OCI-LY3 (cell line): ENCODE data around the gene SH3RF3.

Source experiments
- H2AFZ ChIP-seq: fragments of 200-600, 300-600 bp; shearing (Covaris generic); 2 replicates; pipeline ENCODE4 v1.6.0; 2014; ENCODE audit warnings: antibody characterized with exemption, low read depth, low read length
- H3K27ac ChIP-seq: fragments of 200-600, 300-600 bp; sonication (generic); 2 replicates; pipeline ENCODE4 v1.5.1; 2014; ENCODE audit warnings: mild to moderate bottlenecking, low read length, moderate library complexity, mixed read lengths
- H3K27me3 ChIP-seq: fragments of 200-600, 300-600 bp; sonication (generic); 2 replicates; pipeline ENCODE4 v1.6.1; 2014; ENCODE audit warnings: low read depth, low read length, mixed read lengths
- H3K36me3 ChIP-seq: fragments of 200-600, 300-600 bp; sonication (generic); replicated peaks from 2 replicates; pipeline ENCODE3; 2014; ENCODE audit warnings: low read depth, low read length, mixed read lengths
- H3K4me1 ChIP-seq: fragments of 300-600, 200-600 bp; sonication (generic); 2 replicates; pipeline ENCODE4 v1.6.1; 2014; ENCODE audit warnings: low read length, mixed read lengths
- H3K4me2 ChIP-seq: fragments of 200-600, 300-600 bp; sonication (generic); 2 replicates; pipeline ENCODE4 v1.6.1; 2014; ENCODE audit warnings: low read length, mixed read lengths
- H3K4me3 ChIP-seq: fragments of 300-600, 200-600 bp; sonication (generic); 2 replicates; pipeline ENCODE4 v1.5.1; 2014; ENCODE audit warnings: antibody characterized with exemption, mild to moderate bottlenecking, low read length, moderate library complexity
- H3K79me2 ChIP-seq: fragments of 300-600, 200-600 bp; shearing (Covaris generic); 2 replicates; pipeline ENCODE4 v1.6.1; 2014; ENCODE audit warnings: mild to moderate bottlenecking, low read length, mixed read lengths
- H3K9ac ChIP-seq: fragments of 300-600, 200-600 bp; shearing (Covaris generic); 2 replicates; pipeline ENCODE4 v1.6.0; 2014; ENCODE audit warnings: mild to moderate bottlenecking, low read length, moderate library complexity
- H3K9me3 ChIP-seq: fragments of 200-600, 300-600 bp; shearing (Covaris generic); 2 replicates; pipeline ENCODE4 v1.6.1; 2014; ENCODE audit warnings: low read length, mixed read lengths; ENCODE audit not compliant: insufficient read depth
- H4K20me1 ChIP-seq: fragments of 200-600, 300-600 bp; sonication (generic); 2 replicates; pipeline ENCODE4 v1.6.1; 2016; ENCODE audit warnings: low read length, mixed read lengths; ENCODE audit not compliant: insufficient read depth
- EZH2phosphoT487 ChIP-seq: fragments of 200-600 bp; shearing (Covaris generic); IDR thresholded peaks from 2 replicates; pipeline ENCODE4 v1.6.1; 2018; ENCODE audit warnings: antibody characterized with exemption, mixed run types, low read depth
- TF ChIP-seq, protein P1 (sequence below): fragments of 200-600, 300-600 bp; sonication (generic); IDR thresholded peaks from 2 replicates; pipeline ENCODE4 v1.5.1; 2014; ENCODE audit warnings: antibody characterized with exemption, low read length, low read depth

Gene SH3RF3

DNA sequence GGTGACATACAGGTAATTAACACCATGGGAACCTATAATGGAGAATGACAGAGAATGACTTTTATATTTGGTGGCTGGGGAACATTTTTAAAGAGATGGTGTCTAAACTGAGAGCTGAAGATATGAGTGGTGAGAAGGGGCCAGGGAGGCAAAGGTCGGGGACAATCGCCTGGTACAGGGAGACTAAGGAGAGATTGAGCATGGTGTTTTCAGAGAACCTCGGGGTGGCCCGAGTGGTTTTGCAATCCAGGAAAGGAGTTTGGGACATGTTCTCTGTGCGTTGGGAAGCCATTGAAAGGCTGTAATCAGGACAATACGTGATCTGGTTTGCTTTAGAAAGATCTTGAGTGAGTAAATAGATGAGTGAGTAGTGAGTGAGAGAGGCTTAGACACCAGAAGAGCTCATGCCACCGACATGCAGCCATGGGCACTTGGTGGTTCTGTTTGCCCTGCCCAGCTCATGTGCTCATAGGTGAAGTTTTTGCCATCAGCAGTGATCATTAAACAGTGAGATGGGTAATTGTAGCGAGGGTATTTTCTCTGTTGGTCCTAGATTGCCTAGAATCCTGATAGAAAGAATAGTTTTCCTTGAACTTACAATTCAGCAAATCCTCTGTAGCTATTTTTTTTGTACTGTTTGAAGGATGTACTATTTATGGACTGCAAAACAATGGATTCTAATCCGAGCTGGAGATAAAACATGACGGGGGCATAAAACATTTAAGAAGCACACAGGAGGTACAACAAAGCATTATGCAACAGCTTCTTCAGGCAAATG, 114.7 kb downstream of the SH3RF3 start:
- Histone ChIP-seq H4K20me1 (no peaks in the 10 kb centered on the region), H3K27me3 (0 out of 2 replicates have a peak, but pooled peaks cover 4% of the 10 kb centered on the region), H3K9ac (no peak overlapping the region), H3K27ac (no peak overlapping the region), H3K9me3 (no peaks in the 10 kb centered on the region), H3K36me3 (no peaks in the 10 kb centered on the region), H3K4me3 (no peak overlapping the region), H3K4me1 (no peaks in the 10 kb centered on the region), H2AFZ (no peak overlapping the region), H3K4me2 (no peak overlapping the region), H3K79me2 (no peaks in the 10 kb centered on the region)
- TF ChIP-seq, protein P1, sequence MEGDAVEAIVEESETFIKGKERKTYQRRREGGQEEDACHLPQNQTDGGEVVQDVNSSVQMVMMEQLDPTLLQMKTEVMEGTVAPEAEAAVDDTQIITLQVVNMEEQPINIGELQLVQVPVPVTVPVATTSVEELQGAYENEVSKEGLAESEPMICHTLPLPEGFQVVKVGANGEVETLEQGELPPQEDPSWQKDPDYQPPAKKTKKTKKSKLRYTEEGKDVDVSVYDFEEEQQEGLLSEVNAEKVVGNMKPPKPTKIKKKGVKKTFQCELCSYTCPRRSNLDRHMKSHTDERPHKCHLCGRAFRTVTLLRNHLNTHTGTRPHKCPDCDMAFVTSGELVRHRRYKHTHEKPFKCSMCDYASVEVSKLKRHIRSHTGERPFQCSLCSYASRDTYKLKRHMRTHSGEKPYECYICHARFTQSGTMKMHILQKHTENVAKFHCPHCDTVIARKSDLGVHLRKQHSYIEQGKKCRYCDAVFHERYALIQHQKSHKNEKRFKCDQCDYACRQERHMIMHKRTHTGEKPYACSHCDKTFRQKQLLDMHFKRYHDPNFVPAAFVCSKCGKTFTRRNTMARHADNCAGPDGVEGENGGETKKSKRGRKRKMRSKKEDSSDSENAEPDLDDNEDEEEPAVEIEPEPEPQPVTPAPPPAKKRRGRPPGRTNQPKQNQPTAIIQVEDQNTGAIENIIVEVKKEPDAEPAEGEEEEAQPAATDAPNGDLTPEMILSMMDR, result no peak
- TF ChIP-seq EZH2phosphoT487, result no peak

- no peak overlapping the region for H3K9ac ChIP-seq
- H3K9me3 ChIP-seq, result no peaks in the 10 kb centered on the region
- H3K4me1 ChIP-seq, result no peaks in the 10 kb centered on the region
- no peaks in the 10 kb centered on the region for H4K20me1 ChIP-seq
- no peaks in the 10 kb centered on the region for H3K79me2 ChIP-seq
- TF ChIP-seq EZH2phosphoT487, result no peak
- TF ChIP-seq, protein P1, result no peak
- H2AFZ ChIP-seq, result no peak overlapping the region
- H3K27me3 ChIP-seq, result 0 out of 2 replicates have a peak, but pooled peaks cover 4% of the 10 kb centered on the region
- H3K27ac ChIP-seq, result no peak overlapping the region
- H3K4me2 ChIP-seq, result no peak overlapping the region
- H3K36me3 ChIP-seq, result no peaks in the 10 kb centered on the region
- no peak overlapping the region for H3K4me3 ChIP-seq
Observed at GRCh38 chr2:109244304-109244582, 115.2 kb downstream of the SH3RF3 start.

DNA sequence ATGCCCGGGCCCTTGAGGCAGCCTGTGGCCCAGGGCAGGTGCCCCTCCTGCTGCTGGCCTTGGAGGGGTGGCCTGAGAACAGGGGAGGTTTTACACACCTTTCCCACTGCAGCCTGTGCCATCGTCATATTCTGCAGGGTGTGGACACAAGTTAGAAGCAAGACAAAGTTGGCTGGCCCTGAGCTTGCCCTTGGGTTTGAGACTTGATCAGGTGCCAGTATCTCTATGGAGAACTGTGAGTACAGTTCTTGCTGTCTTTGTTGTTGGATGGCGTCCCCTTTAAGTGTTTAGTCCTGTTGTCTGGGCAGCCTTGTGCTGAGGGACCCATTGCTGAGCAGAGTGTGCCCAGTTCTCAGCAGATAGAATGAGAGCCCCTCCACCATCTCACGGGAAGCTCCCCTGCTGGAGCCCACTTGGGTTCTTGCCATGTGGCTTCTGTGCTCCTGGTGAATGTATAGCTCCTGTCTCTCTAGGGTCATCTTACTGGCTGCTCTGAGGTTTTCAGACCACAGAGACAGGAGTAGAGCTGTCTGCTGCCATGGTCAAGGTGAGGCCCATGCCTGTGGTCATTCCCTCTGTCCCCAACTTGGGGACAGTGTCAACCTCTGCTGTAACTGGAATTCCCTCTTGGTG, 115.9 kb downstream of the SH3RF3 start:
- Histone ChIP-seq H2AFZ (no peak overlapping the region), H3K27me3 (0 out of 2 replicates have a peak, but pooled peaks cover under 1% of the 10 kb centered on the region), H3K9me3 (no peaks in the 10 kb centered on the region), H3K36me3 (no peaks in the 10 kb centered on the region), H4K20me1 (no peaks in the 10 kb centered on the region), H3K9ac (no peak overlapping the region), H3K4me3 (no peak overlapping the region), H3K4me2 (no peak overlapping the region), H3K79me2 (no peaks in the 10 kb centered on the region), H3K27ac (no peak overlapping the region), H3K4me1 (no peaks in the 10 kb centered on the region)
- TF ChIP-seq, protein P1, result no peak
- TF ChIP-seq EZH2phosphoT487, result no peak

- Histone ChIP-seq H4K20me1 (no peaks in the 10 kb centered on the region), H3K27ac (no peak overlapping the region), H3K4me3 (no peak overlapping the region), H3K4me2 (no peak overlapping the region), H3K79me2 (no peaks in the 10 kb centered on the region), H3K4me1 (no peaks in the 10 kb centered on the region), H3K36me3 (no peaks in the 10 kb centered on the region), H3K9ac (no peak overlapping the region), H2AFZ (no peak overlapping the region), H3K27me3 (no peaks in the 10 kb centered on the region), H3K9me3 (no peaks in the 10 kb centered on the region)
- TF ChIP-seq, protein P1, result no peak
- TF ChIP-seq EZH2phosphoT487, result no peak
Observed at GRCh38 chr2:109246176-109246575, 117.2 kb downstream of the SH3RF3 start.
